Measurements from ENCODE around the gene COQ5. TPM values are rescaled to one million over a fixed set of nuclear protein-coding genes. Genes with fewer than 3 reads are reported as not detected.

Gene COQ5
- total RNA-seq, 1 experiment from 2014 or later, result 34.1 TPM

DNA sequence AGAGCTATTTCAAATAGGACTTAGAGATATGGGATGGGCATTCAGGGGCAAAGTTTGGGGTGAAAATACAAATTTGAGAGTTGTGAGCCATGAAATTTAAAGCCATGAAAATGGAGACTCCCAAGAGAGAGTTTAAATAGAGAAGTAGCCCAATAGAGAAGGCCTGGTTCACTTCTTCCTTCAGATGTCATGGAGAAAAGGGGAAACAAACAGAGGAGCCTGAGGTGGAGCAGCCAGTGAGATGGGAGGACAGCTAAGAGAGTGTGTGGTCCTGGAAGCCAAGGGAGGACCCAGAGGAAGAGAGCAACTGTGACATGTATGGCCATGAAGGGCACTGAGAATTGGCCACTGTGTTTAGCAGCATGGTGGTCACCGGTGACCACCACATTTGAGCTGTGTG is 45.3 kb downstream of the COQ5 start:
- CTCF ChIA-PET, result no interaction called here
- RAD21 ChIA-PET (ENCODE audit: low non-redundant PET in 1 of 2, low total read pairs in 2 of 2, uncharacterized antibody in 2 of 2, unreplicated experiment in 2 of 2), result no interaction called here
- no peak for ATAC-seq
- POLR2A ChIA-PET, result interaction anchor here (1.0 to 1.3 kb wide), 2 partner anchors 9 to 12 kb away, joined by 3 read pairs; partner anchors contain the start of gene DYNLL1
- Histone ChIP-seq H3K9me3 (ENCODE audit: control insufficient read depth in 1 of 2, insufficient read depth in 1 of 2, low read depth in 1 of 2, low read length in 2 of 2) (no peaks in the 10 kb centered on the region), H3K4me3 (replicated peaks in 1 of 2; ENCODE audit: low read depth in 1 of 2, low read length in 2 of 2) (no peak overlapping the region), H3K9ac (ENCODE audit: low read length) (no peak overlapping the region), H3K27ac (ENCODE audit: low read depth, low read length) (no peak overlapping the region), H3K36me3 (ENCODE audit: control insufficient read depth in 1 of 2, insufficient read depth in 2 of 2, low read length in 2 of 2) (no peaks in the 10 kb centered on the region), H2AFZ (ENCODE audit: low read depth, low read length, poor library complexity, severe bottlenecking) (no peak overlapping the region), H3K27me3 (ENCODE audit: insufficient read depth, low read length) (no peaks in the 10 kb centered on the region), H3K9me2 (ENCODE audit: insufficient read depth) (no peaks in the 10 kb centered on the region), H3K4me2 (ENCODE audit: low read length) (no peak overlapping the region), H3K79me2 (ENCODE audit: insufficient read depth, low read length) (no peaks in the 10 kb centered on the region), H3K4me1 (ENCODE audit: control insufficient read depth in 1 of 2, insufficient read depth in 2 of 2, low read length in 2 of 2) (no peaks in the 10 kb centered on the region), H4K20me1 (ENCODE audit: insufficient read depth) (no peaks in the 10 kb centered on the region)
- intact Hi-C loops (cut with micrococcal nuclease), result no loop called here
- BruUV-seq (replicated peaks), result no TSS peak
- TF ChIP-seq FOSL1 (IDR thresholded peaks at IDR 0.05; ENCODE audit: low read depth), result no peak
- no peak for TF ChIP-seq REST (IDR thresholded peaks at IDR 0.05; ENCODE audit: low read depth)
- TF ChIP-seq ZFX (IDR thresholded peaks at IDR 0.05), result no peak
- TF ChIP-seq SIN3A (IDR thresholded peaks at IDR 0.05; ENCODE audit: low read depth), result no peak
- TF ChIP-seq POLR2AphosphoS5 (IDR thresholded peaks at IDR 0.05; ENCODE audit: low read depth, low read length), result no peak
- no peak for TF ChIP-seq CEBPB (IDR thresholded peaks at IDR 0.05; ENCODE audit: low read depth)
- no peak for TF ChIP-seq YY1 (IDR thresholded peaks at IDR 0.05; ENCODE audit: extremely low read depth, insufficient replicate concordance, low read depth, low read length)
- TF ChIP-seq ZNF274 (IDR thresholded peaks at IDR 0.05; ENCODE audit: low read depth, low read length), result no peak
- TF ChIP-seq CBX3 (IDR thresholded peaks at IDR 0.05; ENCODE audit: low read depth), result no peak
- no peak for TF ChIP-seq ZBTB33 (IDR thresholded peaks at IDR 0.05; ENCODE audit: extremely low read depth, insufficient replicate concordance, low read length)
- TF ChIP-seq ATF3 (IDR thresholded peaks at IDR 0.05), result no peak
- no peak for DNase-seq (ENCODE audit: low read depth, low spot score)
